GM12801 (cell line): Measurements from ENCODE around the gene ADAM11.

Experiments used
- CTCF ChIP-seq: IDR thresholded peaks from one replicate; pipeline ENCODE4 v1.5.1; 2011; ENCODE audit warnings: control low read depth; ENCODE audit not compliant: insufficient read length; ENCODE audit errors: extremely low read depth

The ADAM11 gene

DNA sequence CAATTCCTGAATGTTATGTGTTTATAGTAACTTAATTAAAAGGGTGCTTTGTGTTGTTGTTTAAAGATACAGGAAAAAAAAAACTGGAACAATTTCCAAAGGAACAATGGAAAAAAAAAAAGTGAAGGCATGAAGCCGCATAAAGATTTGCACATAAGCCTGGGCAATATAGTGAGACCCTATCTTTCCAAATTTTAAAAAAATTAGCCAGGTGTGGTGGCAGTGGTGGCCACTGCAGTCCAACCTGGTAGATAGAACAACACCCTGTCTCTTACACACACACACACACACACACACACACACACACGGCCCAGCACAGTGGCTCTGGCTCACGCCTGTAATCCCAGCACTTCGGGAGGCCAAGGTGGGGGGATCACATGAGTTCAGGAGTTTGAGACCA lies 49.4 kb downstream of the ADAM11 start:
- TF ChIP-seq CTCF: no peak

- TF ChIP-seq CTCF: no peak
These were observed 53.5 kb downstream of the ADAM11 start for GRCh38 chr17:44812263-44812662.

DNA sequence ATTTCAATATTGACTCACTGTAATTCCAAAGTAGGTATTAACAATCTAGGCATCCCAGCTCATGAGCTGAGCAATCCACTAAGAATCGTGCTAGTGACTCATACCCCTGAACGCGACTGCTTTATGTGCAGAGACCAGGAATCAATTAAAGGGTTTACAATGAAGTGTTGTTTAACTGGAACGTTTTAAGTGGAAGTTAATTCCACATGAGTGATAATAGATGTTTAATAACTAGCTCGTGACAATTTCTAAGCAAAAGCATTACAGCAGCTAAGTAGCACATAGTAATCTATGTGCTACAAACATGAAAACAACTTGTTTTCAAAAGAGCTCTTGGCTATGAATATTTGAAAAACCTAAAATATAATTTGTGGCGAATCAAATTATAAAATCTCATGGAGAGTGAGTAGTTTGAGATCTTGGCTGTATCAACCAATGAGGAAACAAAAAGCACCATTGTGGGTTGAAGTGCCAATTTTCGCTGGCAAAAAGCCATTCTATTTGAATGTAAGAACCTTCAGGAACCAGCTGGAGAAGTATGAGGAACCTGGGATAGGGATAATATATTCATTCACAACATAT lies 61.9 kb downstream of the ADAM11 start:
- TF ChIP-seq CTCF: no peak

- no peak for TF ChIP-seq CTCF
These were observed 67.5 kb downstream of the ADAM11 start for GRCh38 chr17:44826123-44826790.

GRCh38 chr17:44827863-44828262 lies 69.1 kb downstream of the ADAM11 start:
- no peak for TF ChIP-seq CTCF

GRCh38 chr17:44828919-44829522 lies 70.2 kb downstream of the ADAM11 start:
- no peak for TF ChIP-seq CTCF

DNA sequence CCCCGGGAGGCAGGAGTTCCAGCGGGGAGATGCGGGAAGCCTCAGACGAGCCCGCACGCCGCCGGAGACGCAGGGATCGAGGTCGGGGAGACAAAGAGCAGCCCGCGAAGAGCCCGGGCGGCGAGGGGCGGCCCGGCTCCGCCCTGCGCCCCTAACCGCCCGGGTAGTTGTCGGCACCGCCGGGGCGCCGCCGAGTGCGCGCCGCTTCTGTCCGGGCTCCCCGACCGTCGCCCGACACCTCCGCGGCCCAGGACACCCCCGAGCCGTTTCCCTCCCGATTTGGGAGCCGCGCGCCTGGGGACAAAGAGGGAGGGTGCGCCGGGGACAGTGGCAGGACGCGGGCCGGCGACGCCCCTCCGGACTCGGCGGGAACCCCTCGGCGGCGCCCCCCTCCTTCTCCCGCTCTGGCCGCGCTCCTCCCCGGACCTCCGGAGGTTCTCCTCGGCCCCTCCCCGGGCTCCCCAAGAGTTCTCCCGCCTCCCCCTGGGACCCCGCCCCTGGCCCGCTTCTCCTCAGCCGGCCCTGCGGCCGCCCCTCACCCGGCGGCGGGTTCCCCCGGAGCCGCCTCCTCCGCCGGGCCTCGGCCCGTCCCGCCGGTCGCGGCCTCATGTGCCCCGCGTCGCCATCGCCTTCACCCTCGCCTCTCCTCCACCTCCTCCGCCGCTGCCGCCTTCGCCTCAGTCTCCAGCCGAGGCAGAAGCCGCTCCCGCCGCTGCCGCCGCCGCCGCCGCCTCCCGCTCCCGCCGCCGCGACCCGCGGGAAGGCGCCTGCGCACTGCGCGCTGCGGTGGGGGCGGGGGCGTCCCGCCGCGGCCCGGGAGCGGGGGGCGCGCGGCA lies 71.0 kb downstream of the ADAM11 start, which contains the start of gene GJC1:
Gene GJC1 (minus strand): TSS at position 765 of the 836 bp plus-strand sequence. CDS start 24,470 bp downstream, outside the sequence.
- TF ChIP-seq CTCF: no peak
